ENCODE results near the gene ZNF341. TPM values are rescaled to one million over a fixed set of nuclear protein-coding genes. Genes with fewer than 3 reads are reported as not detected.

ZNF341 gene
- total RNA-seq, 4 donors from 2014 or later = 4.6 to 7.6 (median 5.8) TPM

GRCh38 chr20:33704197-33704924, 27.4 kb upstream of the ZNF341 start:
- no peak for TF ChIP-seq POLR2A (IDR thresholded peaks at IDR 0.05)
- no peak for TF ChIP-seq POLR2AphosphoS5 (IDR thresholded peaks at IDR 0.05)
- no peak for TF ChIP-seq CTCF (IDR thresholded peaks at IDR 0.05)
- no peak for TF ChIP-seq EP300 (IDR thresholded peaks at IDR 0.05)
- WGBS = 93% methylated on average over 10 of the region's 11 CpGs
- no peak overlapping the region for H3K27ac ChIP-seq

GRCh38 chr20:33707668-33708067, 24.1 kb upstream of the ZNF341 start:
- peaks cover 5% of the 10 kb centered on the region for H3K4me1 ChIP-seq
- WGBS = 84% methylated on average over 11 of the region's 11 CpGs
- H3K9me3 ChIP-seq = no peaks in the 10 kb centered on the region
- no peak for DNase-seq (ENCODE audit: low spot score in 2 of 2)
- TF ChIP-seq POLR2AphosphoS5 (IDR thresholded peaks at IDR 0.05) (no peak), POLR2A (IDR thresholded peaks at IDR 0.05) (no peak), EP300 (IDR thresholded peaks at IDR 0.05) (no peak), CTCF (IDR thresholded peaks at IDR 0.05) (no peak)
- H3K27ac ChIP-seq = no peak overlapping the region
- no peak overlapping the region for H3K4me3 ChIP-seq
- H3K27me3 ChIP-seq = no peaks in the 10 kb centered on the region
- peaks cover 44% of the 10 kb centered on the region for H3K36me3 ChIP-seq

More at GRCh38 chr20:33704197-33704924, 27.4 kb upstream of the ZNF341 start:
- H3K4me1 ChIP-seq = no peaks in the 10 kb centered on the region
- DNase-seq (ENCODE audit: low spot score in 2 of 2) = no peak
- H3K4me3 ChIP-seq = no peak overlapping the region
- H3K36me3 ChIP-seq = peaks cover 21% of the 10 kb centered on the region
- H3K27me3 ChIP-seq = no peaks in the 10 kb centered on the region
- no peaks in the 10 kb centered on the region for H3K9me3 ChIP-seq

GRCh38 chr20:33709398-33709797, 22.4 kb upstream of the ZNF341 start:
- Histone ChIP-seq H3K27me3 (no peaks in the 10 kb centered on the region), H3K27ac (no peak overlapping the region), H3K36me3 (peaks cover 56% of the 10 kb centered on the region), H3K4me3 (no peak overlapping the region), H3K9me3 (no peaks in the 10 kb centered on the region), H3K4me1 (peaks cover 5% of the 10 kb centered on the region)
- DNase-seq (ENCODE audit: low spot score in 2 of 2) = no peak
- no peak for TF ChIP-seq EP300 (IDR thresholded peaks at IDR 0.05)
- no peak for TF ChIP-seq POLR2AphosphoS5 (IDR thresholded peaks at IDR 0.05)
- no peak for TF ChIP-seq CTCF (IDR thresholded peaks at IDR 0.05)
- no peak for TF ChIP-seq POLR2A (IDR thresholded peaks at IDR 0.05)
- WGBS = 69% methylated on average over 2 of the region's 2 CpGs

GRCh38 chr20:33709905-33710541, 21.8 kb upstream of the ZNF341 start:
- no peak overlapping the region for H3K4me3 ChIP-seq
- no peaks in the 10 kb centered on the region for H3K27me3 ChIP-seq
- 76% methylated on average over 16 of the region's 16 CpGs for WGBS
- TF ChIP-seq POLR2AphosphoS5 (IDR thresholded peaks at IDR 0.05) (no peak), EP300 (IDR thresholded peaks at IDR 0.05) (no peak), POLR2A (IDR thresholded peaks at IDR 0.05) (no peak), CTCF (IDR thresholded peaks at IDR 0.05) (no peak)
- H3K4me1 ChIP-seq = peaks cover 5% of the 10 kb centered on the region
- no peak for DNase-seq (ENCODE audit: low spot score in 2 of 2)
- no peak overlapping the region for H3K27ac ChIP-seq
- peaks cover 56% of the 10 kb centered on the region for H3K36me3 ChIP-seq
- no peaks in the 10 kb centered on the region for H3K9me3 ChIP-seq

GRCh38 chr20:33710681-33711445, 20.9 kb upstream of the ZNF341 start:
- Histone ChIP-seq H3K4me1 (peaks cover 5% of the 10 kb centered on the region), H3K4me3 (no peak overlapping the region), H3K9me3 (no peaks in the 10 kb centered on the region), H3K27ac (no peak overlapping the region), H3K36me3 (peaks cover 56% of the 10 kb centered on the region), H3K27me3 (no peaks in the 10 kb centered on the region)
- DNase-seq (ENCODE audit: low spot score in 2 of 2) = no peak
- WGBS = 81% methylated on average over 14 of the region's 14 CpGs
- TF ChIP-seq EP300 (IDR thresholded peaks at IDR 0.05) (no peak), CTCF (IDR thresholded peaks at IDR 0.05) (no peak), POLR2AphosphoS5 (IDR thresholded peaks at IDR 0.05) (no peak), POLR2A (IDR thresholded peaks at IDR 0.05) (no peak)
